HG03025 (cell line): ENCODE measurements around the gene NCAM1.
A peak's percentile ranks its signal among the peaks of the same experiment; 100 is the strongest.
"Not testable (repeated sequence)": the region's sequence is repeated elsewhere in the genome, so short reads cannot be mapped to it uniquely, and the experiment has no call there.

Source experiments
- ATAC-seq: cut with Tn5 transposase; IDR thresholded peaks from one replicate; pipeline ENCODE4 v1.9.1; 2021; ENCODE audit warnings: mild to moderate bottlenecking, moderate library complexity; ENCODE audit not compliant: unreplicated experiment, low FRiP score

NCAM1 gene

GRCh38 chr11:113289431-113290187, 328.4 kb downstream of the NCAM1 start:
- ATAC-seq: peak; percentile 71

- no peak for ATAC-seq
Observed at GRCh38 chr11:113293936-113294335, 332.7 kb downstream of the NCAM1 start.

GRCh38 chr11:113295993-113296392, 334.8 kb downstream of the NCAM1 start:
- ATAC-seq: no peak

- ATAC-seq: no peak
Observed at GRCh38 chr11:113296447-113297205, 335.4 kb downstream of the NCAM1 start.

GRCh38 chr11:113298496-113298895, 337.3 kb downstream of the NCAM1 start:
- ATAC-seq: not testable (repeated sequence)

GRCh38 chr11:113304916-113305315, 343.7 kb downstream of the NCAM1 start:
- ATAC-seq: no peak

GRCh38 chr11:113305440-113306336, 344.5 kb downstream of the NCAM1 start:
- ATAC-seq: peak; percentile 61

GRCh38 chr11:113308601-113309000, 347.4 kb downstream of the NCAM1 start:
- ATAC-seq: no peak

GRCh38 chr11:113311536-113311935, 350.3 kb downstream of the NCAM1 start:
- ATAC-seq: no peak

- no peak for ATAC-seq
Observed at GRCh38 chr11:113313601-113314000, 352.4 kb downstream of the NCAM1 start.

GRCh38 chr11:113314065-113314388, 352.8 kb downstream of the NCAM1 start:
- ATAC-seq: no peak

- peak; percentile 97 for ATAC-seq
Observed at GRCh38 chr11:113314389-113315301, 353.4 kb downstream of the NCAM1 start, which contains the start of gene TTC12. TSS of gene TTC12 (plus strand) at chr11:113314583. CDS start at chr11:113316258, 1,675 bp downstream.

- ATAC-seq: no peak
Observed at GRCh38 chr11:113315811-113316210, 354.6 kb downstream of the NCAM1 start.

- no peak for ATAC-seq
Observed at GRCh38 chr11:113316256-113316655, 355.0 kb downstream of the NCAM1 start.

GRCh38 chr11:113317339-113317738, 356.1 kb downstream of the NCAM1 start:
- no peak for ATAC-seq

GRCh38 chr11:113319085-113319484, 357.9 kb downstream of the NCAM1 start:
- ATAC-seq: no peak

- no peak for ATAC-seq
Observed at GRCh38 chr11:113322158-113322557, 360.9 kb downstream of the NCAM1 start.

GRCh38 chr11:113324250-113324649, 363.0 kb downstream of the NCAM1 start:
- ATAC-seq: no peak
